ENCODE results near the gene CPLX4. TPM values are rescaled to one million over a fixed set of nuclear protein-coding genes. Genes with fewer than 3 reads are reported as not detected.

Gene CPLX4
- total RNA-seq, 1 donor from 2014 or later, result 2.2 TPM

DNA sequence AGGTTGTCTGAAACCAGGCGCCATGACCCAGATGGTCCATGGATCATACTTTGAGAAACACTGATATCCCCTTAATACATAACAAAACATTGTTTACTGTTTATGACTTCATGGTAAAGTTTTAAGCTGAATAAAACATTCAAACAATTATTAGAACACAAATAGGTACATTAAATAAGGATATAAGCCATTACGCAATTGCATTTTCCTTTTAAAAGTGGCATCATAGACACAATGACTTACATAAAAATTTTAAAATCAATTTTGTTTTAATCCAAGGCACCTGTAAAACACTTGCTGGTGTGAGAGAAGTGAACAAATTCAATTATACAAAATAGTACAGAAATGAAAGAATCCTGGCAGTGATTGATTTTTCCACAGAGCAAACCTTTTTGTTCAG, 10.2 kb upstream of the CPLX4 start:
- no peak overlapping the region for H3K4me3 Mint-ChIP-seq
- no peak overlapping the region for H3K4me3 ChIP-seq
- peaks cover 51% of the 10 kb centered on the region for H3F3A ChIP-seq (ENCODE audit: low read depth)
- no peak overlapping the region for H3K9ac ChIP-seq
- no peak overlapping the region for H3K4me2 ChIP-seq
- peaks cover 9% of the 10 kb centered on the region for H3K4me1 ChIP-seq
- peaks cover 17% of the 10 kb centered on the region for H4K20me1 ChIP-seq (ENCODE audit: low read depth)
- peaks cover 39% of the 10 kb centered on the region for H3K36me3 Mint-ChIP-seq
- H3K9me3 ChIP-seq (ENCODE audit: low read depth), result no peaks in the 10 kb centered on the region
- H3K27ac Mint-ChIP-seq, result no peak overlapping the region
- no peak overlapping the region for H3K27ac ChIP-seq
- peaks cover 71% of the 10 kb centered on the region for H3K36me3 ChIP-seq
- no peaks in the 10 kb centered on the region for H3K27me3 ChIP-seq
- no peak overlapping the region for H2AFZ ChIP-seq (replicated peaks)
- peaks cover 2% of the 10 kb centered on the region for H3K4me1 Mint-ChIP-seq
- H3K27me3 Mint-ChIP-seq (ENCODE audit: insufficient read depth, low read depth), result no peaks in the 10 kb centered on the region
- H3K79me2 ChIP-seq (ENCODE audit: low read depth), result peaks cover under 1% of the 10 kb centered on the region
- no peak for TF ChIP-seq EZH2 (IDR thresholded peaks at IDR 0.05)
- no peak for TF ChIP-seq EZH2phosphoT487 (IDR thresholded peaks at IDR 0.05)
- TF ChIP-seq, protein P1, sequence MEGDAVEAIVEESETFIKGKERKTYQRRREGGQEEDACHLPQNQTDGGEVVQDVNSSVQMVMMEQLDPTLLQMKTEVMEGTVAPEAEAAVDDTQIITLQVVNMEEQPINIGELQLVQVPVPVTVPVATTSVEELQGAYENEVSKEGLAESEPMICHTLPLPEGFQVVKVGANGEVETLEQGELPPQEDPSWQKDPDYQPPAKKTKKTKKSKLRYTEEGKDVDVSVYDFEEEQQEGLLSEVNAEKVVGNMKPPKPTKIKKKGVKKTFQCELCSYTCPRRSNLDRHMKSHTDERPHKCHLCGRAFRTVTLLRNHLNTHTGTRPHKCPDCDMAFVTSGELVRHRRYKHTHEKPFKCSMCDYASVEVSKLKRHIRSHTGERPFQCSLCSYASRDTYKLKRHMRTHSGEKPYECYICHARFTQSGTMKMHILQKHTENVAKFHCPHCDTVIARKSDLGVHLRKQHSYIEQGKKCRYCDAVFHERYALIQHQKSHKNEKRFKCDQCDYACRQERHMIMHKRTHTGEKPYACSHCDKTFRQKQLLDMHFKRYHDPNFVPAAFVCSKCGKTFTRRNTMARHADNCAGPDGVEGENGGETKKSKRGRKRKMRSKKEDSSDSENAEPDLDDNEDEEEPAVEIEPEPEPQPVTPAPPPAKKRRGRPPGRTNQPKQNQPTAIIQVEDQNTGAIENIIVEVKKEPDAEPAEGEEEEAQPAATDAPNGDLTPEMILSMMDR (IDR thresholded peaks at IDR 0.05), result no peak
- no peak for DNase-seq (ENCODE audit: low spot score)
- no peaks in the 10 kb centered on the region for H3K9me3 Mint-ChIP-seq

DNA sequence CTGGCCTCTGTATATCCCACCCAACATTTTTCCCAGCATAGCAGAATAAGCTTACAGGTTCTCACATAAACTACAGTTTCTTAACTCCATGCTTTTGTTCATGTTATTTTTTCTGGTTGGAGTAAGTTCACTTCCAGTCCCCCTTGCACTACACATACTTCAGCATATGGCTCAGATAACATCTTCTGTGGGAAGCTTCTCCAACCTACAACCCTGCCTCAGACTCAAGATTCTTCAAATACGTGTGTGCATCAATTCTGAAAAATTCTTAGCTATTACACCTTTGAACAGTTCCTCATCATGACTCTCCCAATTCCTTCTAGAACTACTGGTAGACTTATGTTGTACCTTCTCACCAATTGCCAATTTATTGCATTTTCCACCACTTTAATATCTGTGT, 7.5 kb upstream of the CPLX4 start:
- H3K36me3 Mint-ChIP-seq, result peaks cover 31% of the 10 kb centered on the region
- H3K4me3 Mint-ChIP-seq, result no peak overlapping the region
- H3K4me1 ChIP-seq, result peaks cover 9% of the 10 kb centered on the region
- H3K27me3 ChIP-seq, result no peaks in the 10 kb centered on the region
- H3K4me1 Mint-ChIP-seq, result peaks cover 2% of the 10 kb centered on the region
- H3K27ac Mint-ChIP-seq, result no peak overlapping the region
- H3K9me3 Mint-ChIP-seq, result no peaks in the 10 kb centered on the region
- H3K27ac ChIP-seq, result peak overlapping the region; percentile 30
- TF ChIP-seq EZH2phosphoT487 (IDR thresholded peaks at IDR 0.05), result no peak
- TF ChIP-seq, protein P1 (IDR thresholded peaks at IDR 0.05), result no peak
- TF ChIP-seq EZH2 (IDR thresholded peaks at IDR 0.05), result no peak
- no peak overlapping the region for H3K4me3 ChIP-seq
- peaks cover 4% of the 10 kb centered on the region for H3K27me3 Mint-ChIP-seq (ENCODE audit: insufficient read depth, low read depth)
- H3K4me2 ChIP-seq, result no peak overlapping the region
- no peak for DNase-seq (ENCODE audit: low spot score)
- H3K9ac ChIP-seq, result no peak overlapping the region
- H2AFZ ChIP-seq (replicated peaks), result no peak overlapping the region
- peaks cover 45% of the 10 kb centered on the region for H3F3A ChIP-seq (ENCODE audit: low read depth)
- H3K9me3 ChIP-seq (ENCODE audit: low read depth), result no peaks in the 10 kb centered on the region
- no peaks in the 10 kb centered on the region for H4K20me1 ChIP-seq (ENCODE audit: low read depth)
- H3K79me2 ChIP-seq (ENCODE audit: low read depth), result no peaks in the 10 kb centered on the region
- H3K36me3 ChIP-seq, result peaks cover 50% of the 10 kb centered on the region

DNA sequence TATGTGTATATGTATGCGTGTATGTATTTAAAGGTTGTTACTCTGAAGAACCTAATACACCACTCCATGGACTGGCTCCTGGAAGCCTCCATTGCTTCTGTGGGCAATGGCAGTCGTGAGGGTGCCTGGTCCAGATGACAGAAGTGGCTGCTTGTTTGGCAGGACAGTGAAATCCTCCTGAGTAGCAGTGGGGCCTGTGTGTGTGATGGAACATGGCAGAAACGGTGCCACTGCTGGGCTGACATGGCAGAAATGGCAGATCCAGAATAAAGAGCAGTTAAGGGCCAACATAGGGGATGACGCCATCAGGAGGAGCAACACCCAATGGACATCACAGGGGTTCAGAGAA, 6.1 kb upstream of the CPLX4 start:
- H3K4me3 Mint-ChIP-seq, result no peak overlapping the region

More for the DNA sequence above, 6.1 kb upstream of the CPLX4 start:
- H3K4me1 ChIP-seq, result peaks cover 9% of the 10 kb centered on the region
- Mint-ChIP-seq H3K4me1 (peaks cover 2% of the 10 kb centered on the region), H3K36me3 (peaks cover 31% of the 10 kb centered on the region), H3K27me3 (ENCODE audit: insufficient read depth, low read depth) (peaks cover 4% of the 10 kb centered on the region), H3K9me3 (no peaks in the 10 kb centered on the region), H3K27ac (no peak overlapping the region)
- peak overlapping the region; percentile 27 for H3K27ac ChIP-seq
- TF ChIP-seq EZH2phosphoT487 (IDR thresholded peaks at IDR 0.05) (no peak), EZH2 (IDR thresholded peaks at IDR 0.05) (no peak)
- TF ChIP-seq, protein P1 (IDR thresholded peaks at IDR 0.05), result no peak
- no peak overlapping the region for H3K4me2 ChIP-seq
- no peak overlapping the region for H3K9ac ChIP-seq
- H3F3A ChIP-seq (ENCODE audit: low read depth), result peaks cover 45% of the 10 kb centered on the region
- no peaks in the 10 kb centered on the region for H3K27me3 ChIP-seq
- no peak for DNase-seq (ENCODE audit: low spot score)
- peaks cover 37% of the 10 kb centered on the region for H3K36me3 ChIP-seq
- H3K9me3 ChIP-seq (ENCODE audit: low read depth), result no peaks in the 10 kb centered on the region
- H3K4me3 ChIP-seq, result no peak overlapping the region
- no peak overlapping the region for H2AFZ ChIP-seq (replicated peaks)
- H4K20me1 ChIP-seq (ENCODE audit: low read depth), result no peaks in the 10 kb centered on the region
- H3K79me2 ChIP-seq (ENCODE audit: low read depth), result no peaks in the 10 kb centered on the region
